GM12891 (cell line): ENCODE data around the gene STAT5B.

Experiments
- PAX5 ChIP-seq: IDR thresholded peaks from 2 replicates; pipeline ENCODE4 v1.6.1; 2011; ENCODE audit warnings: low read length, moderate library complexity, mild to moderate bottlenecking; ENCODE audit not compliant: insufficient read depth, severe bottlenecking
- POLR2A ChIP-seq: IDR thresholded peaks from 2 replicates; pipeline ENCODE4 v1.6.1; 2011; ENCODE audit warnings: low read depth, low read length, control low read depth
- POLR2AphosphoS5 ChIP-seq: IDR thresholded peaks from 2 replicates; pipeline ENCODE4 v1.6.1; 2011; ENCODE audit warnings: low read depth, low read length, control low read depth
- POU2F2 ChIP-seq: IDR thresholded peaks from 2 replicates; pipeline ENCODE4 v1.6.1; 2011; ENCODE audit warnings: low read depth, mild to moderate bottlenecking, control low read depth, low read length, moderate library complexity
- SPI1 ChIP-seq: IDR thresholded peaks from 2 replicates; pipeline ENCODE4 v1.6.1; 2011; ENCODE audit warnings: low read depth, low read length, control low read depth
- TAF1 ChIP-seq: IDR thresholded peaks from 2 replicates; pipeline ENCODE4 v1.6.1; 2011; ENCODE audit warnings: low read depth, low read length, control low read depth

- TF ChIP-seq POLR2A (no peak), POLR2AphosphoS5 (no peak), TAF1 (no peak), PAX5 (no peak), SPI1 (no peak), POU2F2 (no peak)
Measured at GRCh38 chr17:42191275-42191608, 84.9 kb downstream of the STAT5B start.
